ENCODE data around the gene TTLL9.
"Not testable (repeated sequence)": the region's sequence is repeated elsewhere in the genome, so short reads cannot be mapped to it uniquely, and the experiment has no call there.

The TTLL9 gene, protein sequence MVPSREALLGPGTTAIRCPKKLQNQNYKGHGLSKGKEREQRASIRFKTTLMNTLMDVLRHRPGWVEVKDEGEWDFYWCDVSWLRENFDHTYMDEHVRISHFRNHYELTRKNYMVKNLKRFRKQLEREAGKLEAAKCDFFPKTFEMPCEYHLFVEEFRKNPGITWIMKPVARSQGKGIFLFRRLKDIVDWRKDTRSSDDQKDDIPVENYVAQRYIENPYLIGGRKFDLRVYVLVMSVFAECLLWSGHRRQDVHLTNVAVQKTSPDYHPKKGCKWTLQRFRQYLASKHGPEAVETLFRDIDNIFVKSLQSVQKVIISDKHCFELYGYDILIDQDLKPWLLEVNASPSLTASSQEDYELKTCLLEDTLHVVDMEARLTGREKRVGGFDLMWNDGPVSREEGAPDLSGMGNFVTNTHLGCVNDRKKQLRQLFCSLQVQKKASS

DNA sequence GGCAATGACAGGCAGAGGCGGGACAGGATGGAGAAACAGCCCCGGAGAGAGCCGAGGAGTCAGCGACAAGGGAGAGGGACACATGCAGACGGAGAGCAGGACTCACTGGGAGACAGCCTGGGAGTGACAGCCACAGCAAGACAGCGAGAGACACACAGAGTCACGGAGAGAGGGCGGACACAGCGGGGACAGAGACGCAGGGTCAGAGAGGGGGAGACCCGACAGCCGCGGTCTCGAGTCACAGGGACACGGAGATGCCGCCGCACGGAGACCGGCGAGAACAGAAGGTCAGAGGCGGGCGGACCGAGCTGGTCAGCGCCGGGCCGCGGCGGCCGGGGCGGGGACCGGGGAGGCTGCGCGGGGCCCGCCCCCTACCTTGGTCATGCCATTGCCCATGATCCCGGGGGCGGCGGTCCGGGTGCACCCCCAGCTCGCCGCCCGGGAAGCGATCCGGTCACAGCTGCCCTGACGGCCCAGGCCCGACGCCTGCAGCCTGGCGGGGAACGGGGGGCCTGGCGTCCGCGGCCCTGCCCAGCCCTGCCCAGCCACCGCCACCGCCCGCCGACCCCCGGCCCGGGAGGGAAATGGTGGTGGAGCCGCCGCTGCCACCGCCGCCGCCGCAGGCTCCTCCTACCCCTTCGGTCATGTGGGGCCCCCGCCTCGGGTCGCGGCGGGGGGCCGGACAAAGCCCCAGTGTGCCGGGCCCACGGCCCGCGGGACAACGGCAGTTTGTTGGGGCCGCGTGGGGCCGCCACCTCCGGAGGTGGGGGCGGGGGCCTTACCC lies at the start of gene TTLL9, which contains the start of gene DUSP15:
Gene TTLL9, plus strand, starts transcription at position 693 of the 784 bp plus-strand sequence. CDS start 493 bp downstream, outside the sequence.
Gene DUSP15, minus strand, starts transcription at position 586 of the 784 bp plus-strand sequence. Its CDS starts 190 bp downstream, at position 396.
- DNase-seq: peak in 1 of 4 experiments; percentile 2

DNA sequence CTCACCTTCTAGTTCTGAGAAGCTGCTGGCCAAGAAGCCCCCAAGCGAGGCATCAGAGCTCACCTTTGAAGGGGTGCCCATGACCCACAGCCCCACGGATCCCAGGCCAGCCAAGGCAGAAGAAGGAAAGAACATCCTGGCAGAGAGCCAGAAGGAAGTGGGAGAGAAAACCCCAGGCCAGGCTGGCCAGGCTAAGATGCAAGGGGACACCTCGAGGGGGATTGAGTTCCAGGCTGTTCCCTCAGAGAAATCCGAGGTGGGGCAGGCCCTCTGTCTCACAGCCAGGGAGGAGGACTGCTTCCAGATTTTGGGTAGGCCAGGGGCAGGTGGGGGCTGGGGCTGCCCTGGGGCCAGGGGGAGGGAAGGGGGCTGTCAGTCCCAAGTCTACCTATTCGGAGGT lies 49.0 kb upstream of the TTLL9 start:
- DNase-seq: no peak

- peak; percentile 36 to 73 (median 64) for DNase-seq
Measured at GRCh38 chr20:31822421-31823330, 47.8 kb upstream of the TTLL9 start.

DNA sequence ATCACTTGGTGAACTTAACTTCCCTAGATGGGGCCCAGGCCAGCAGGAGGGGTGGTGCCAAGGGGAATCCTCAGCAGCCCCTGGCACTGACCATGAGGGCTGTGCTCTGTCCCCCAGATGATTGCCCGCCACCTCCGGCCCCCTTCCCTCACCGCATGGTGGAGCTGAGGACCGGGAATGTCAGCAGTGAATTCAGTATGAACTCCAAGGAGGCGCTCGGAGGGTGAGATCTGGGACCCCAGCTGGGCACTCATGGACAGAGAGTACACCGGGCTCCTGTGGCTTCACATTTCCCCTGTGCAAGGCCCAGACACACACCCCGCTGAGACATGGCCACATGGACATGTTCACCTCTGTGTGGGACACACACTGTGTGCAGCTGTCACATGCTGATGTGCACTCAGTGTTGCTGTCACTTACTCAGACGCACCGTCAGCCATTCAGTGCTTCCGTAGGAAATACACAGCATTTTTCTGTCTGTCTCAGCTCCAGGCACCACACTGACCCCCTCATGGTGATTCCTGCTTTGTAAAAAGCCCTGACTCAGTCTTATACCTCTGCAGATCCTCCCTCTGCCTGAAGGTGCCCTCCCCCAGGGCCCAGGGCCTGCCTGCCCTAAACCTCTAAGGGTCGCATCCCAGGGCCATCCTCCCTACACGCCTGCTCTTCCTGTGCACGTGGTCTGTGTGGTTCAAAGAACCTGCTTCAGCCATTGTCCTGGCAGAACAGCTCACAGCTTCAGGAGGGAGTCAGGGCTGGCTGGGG lies 46.9 kb upstream of the TTLL9 start:
- no peak for DNase-seq

GRCh38 chr20:31824125-31824485 lies 46.3 kb upstream of the TTLL9 start:
- no peak for DNase-seq

- no peak for DNase-seq
Measured at GRCh38 chr20:31824554-31825313, 45.7 kb upstream of the TTLL9 start.

GRCh38 chr20:31826074-31826473 lies 44.4 kb upstream of the TTLL9 start:
- DNase-seq: no peak

DNA sequence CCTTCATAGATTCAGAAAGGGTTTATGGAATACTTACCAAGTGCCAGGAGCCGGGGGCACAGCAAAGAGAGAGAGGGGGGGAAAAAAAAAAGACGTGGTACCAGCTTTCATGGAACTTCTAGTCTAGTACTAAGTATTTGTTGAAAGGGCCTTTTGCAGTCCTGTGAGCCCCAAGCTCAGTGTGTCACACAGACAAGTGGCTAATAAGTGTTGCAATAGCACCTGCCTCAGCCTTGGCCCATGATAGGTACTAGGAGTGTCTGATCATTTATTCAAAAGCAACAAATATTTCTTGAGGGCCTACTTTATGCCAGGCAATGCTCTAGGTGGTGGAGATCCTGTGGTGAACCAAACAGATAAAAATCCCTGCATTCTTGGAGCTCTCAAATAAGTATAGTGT lies 43.4 kb upstream of the TTLL9 start:
- no peak for DNase-seq

GRCh38 chr20:31828016-31828415 lies 42.4 kb upstream of the TTLL9 start:
- not testable (repeated sequence) for DNase-seq

DNA sequence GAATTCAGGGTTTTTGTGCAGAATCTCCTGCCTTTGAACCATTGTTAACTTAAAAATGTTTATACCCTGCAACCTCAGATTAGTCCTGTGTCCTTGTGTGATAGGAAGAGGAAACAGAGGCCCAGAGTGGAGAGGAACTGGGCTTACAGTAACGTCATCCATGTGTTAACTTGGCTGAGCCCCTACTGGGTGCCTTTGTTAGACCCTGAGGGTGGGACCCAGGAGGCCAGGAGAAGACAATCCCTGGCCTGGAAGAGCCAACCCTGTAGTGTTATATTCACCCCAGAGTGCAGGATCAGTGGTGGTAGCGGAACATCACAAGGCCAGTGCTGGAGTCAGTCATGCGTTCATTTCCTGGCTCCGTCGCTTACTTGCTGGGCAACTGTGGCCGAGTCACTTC lies 40.7 kb upstream of the TTLL9 start:
- DNase-seq: no peak

GRCh38 chr20:31830406-31830981 lies 39.9 kb upstream of the TTLL9 start:
- no peak for DNase-seq

DNA sequence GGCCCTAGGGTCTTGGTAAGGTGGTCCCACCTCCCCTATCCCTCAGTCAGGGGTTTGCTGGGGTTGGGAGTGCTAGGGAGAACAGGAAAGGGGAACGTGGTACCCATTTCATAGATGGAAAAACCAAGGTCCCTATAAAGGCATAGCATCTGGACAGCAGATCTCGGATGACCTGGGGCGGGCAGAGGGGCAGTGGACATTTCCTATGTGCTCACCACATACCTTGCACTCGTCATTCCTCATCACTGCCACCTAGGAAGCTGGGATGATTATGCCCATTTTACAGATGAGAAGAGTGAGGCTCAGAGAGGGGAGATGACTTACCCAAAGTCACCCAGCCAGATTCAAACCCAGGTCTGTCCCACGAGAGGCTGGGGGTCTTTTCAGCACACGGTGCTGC lies 39.2 kb upstream of the TTLL9 start:
- DNase-seq: no peak

DNA sequence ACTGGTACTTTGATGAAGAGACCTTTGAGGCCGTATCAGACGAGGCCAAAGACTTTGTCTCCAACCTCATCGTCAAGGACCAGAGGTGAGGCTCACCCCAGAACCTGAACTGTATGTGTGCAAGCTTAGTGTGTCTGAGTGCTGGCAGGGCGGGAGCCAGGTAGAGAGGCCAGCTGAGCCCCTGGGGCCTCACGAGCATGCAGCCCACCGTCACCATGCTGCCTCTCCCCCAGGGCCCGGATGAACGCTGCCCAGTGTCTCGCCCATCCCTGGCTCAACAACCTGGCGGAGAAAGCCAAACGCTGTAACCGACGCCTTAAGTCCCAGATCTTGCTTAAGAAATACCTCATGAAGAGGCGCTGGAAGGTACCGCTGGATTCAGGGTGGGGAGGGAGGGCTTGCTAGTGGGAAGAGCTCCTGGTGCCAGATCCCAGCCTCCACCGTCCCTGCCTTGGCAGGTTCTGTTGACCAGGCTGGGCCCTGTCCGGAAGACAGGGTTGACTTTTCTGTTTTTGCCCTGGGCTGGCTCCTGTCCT lies 38.6 kb upstream of the TTLL9 start:
- DNase-seq: no peak

GRCh38 chr20:31833130-31833930 lies 37.1 kb upstream of the TTLL9 start:
- DNase-seq: peak; percentile 21 to 49 (median 34)

DNA sequence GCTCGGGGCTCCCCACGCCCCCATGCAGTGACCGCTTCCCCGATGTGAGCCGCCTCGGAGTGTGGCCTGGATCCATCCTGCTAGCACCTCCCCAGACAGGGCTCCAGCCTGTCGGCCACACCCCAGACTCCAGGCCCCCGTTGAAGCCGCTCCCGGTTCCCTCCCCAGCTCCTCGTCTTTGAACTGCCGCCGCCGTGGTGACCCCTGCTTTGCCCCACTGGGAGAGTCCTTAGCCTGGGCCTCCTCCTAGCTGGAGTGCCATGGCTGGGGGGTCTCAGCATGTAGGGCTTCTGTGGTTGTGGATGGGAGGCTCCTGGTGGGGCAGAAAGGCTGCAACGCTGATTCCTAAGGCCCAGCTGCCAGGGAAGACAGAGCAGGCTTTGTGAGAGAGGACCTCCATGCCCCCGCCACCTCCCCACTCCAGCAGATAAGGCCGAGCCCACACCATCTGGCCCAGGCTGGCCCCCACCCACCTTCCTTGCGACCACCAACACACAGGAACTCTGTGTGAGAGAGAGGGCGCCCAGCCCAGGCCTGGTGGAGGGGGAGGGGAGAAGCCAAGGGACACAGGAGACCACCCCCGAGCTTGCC lies 36.4 kb upstream of the TTLL9 start:
- DNase-seq: no peak

- no peak for DNase-seq
Measured at GRCh38 chr20:31835554-31835953, 34.9 kb upstream of the TTLL9 start.

GRCh38 chr20:31835977-31836852 lies 34.2 kb upstream of the TTLL9 start:
- DNase-seq: no peak
